ENCODE measurements around the gene DGLUCY. TPM values are rescaled to one million over a fixed set of nuclear protein-coding genes. Genes with fewer than 3 reads are reported as not detected.

Gene DGLUCY
- total and polyA plus RNA-seq, 2 of the 13 experiments (the other 11 are each of a cell fraction or from before 2014, with no cell fraction given): 14.8 to 36.3 TPM

- WGBS (ENCODE audit: low lambda C conversion rate): 24% methylated on average over 4 of the region's 4 CpGs
- Histone ChIP-seq H3K27me3 (ENCODE audit: control insufficient read depth in 1 of 2, insufficient read depth in 2 of 2, low read length in 2 of 2) (peaks cover 1 to 18% of the 10 kb centered on the region in 2 experiments; a peak in 4 of 5 replicates), H3K79me2 (ENCODE audit: insufficient read depth, low read length) (no peaks in the 10 kb centered on the region), H3K4me2 (ENCODE audit: low read depth, low read length) (no peak overlapping the region), H3K9ac (ENCODE audit: insufficient read depth, low read depth, low read length) (no peak overlapping the region), H2AFZ (ENCODE audit: low read length) (no peak overlapping the region), H3K27ac (ENCODE audit: extremely low read length, insufficient read depth, low read length) (no peak overlapping the region), H4K20me1 (ENCODE audit: insufficient read depth, low read length) (no peaks in the 10 kb centered on the region), H3K4me1 (ENCODE audit: insufficient read depth, low read length) (no peaks in the 10 kb centered on the region), H3K4me3 (replicated peaks in 1 of 3; ENCODE audit: insufficient read depth in 1 of 3, low read depth in 2 of 3, low read length in 3 of 3) (no peak overlapping the region), H3K9me3 (ENCODE audit: low read length) (no peaks in the 10 kb centered on the region), H3K36me3 (replicated peaks in 1 of 2; ENCODE audit: control insufficient read depth in 1 of 2, insufficient read depth in 2 of 2, low read length in 2 of 2) (no peaks in the 10 kb centered on the region)
- TF ChIP-seq TBL1XR1 (IDR thresholded peaks at IDR 0.05; ENCODE audit: borderline replicate concordance, low read length, partially characterized antibody) (no peak), BORCS8-MEF2B (CRISPR knock-in tag; IDR thresholded peaks at IDR 0.05) (no peak), FOXP1 (IDR thresholded peaks at IDR 0.05) (no peak), FOXP1 (CRISPR knock-in tag; IDR thresholded peaks at IDR 0.05) (no peak), GTF3A (CRISPR knock-in tag; conservative IDR thresholded peaks at IDR 0.05) (no peak), NFE2L2 (IDR thresholded peaks at IDR 0.05; ENCODE audit: low read length) (no peak), ATF5 (CRISPR knock-in tag; IDR thresholded peaks at IDR 0.05; ENCODE audit: low read depth) (no peak), ZNF33B (CRISPR knock-in tag; IDR thresholded peaks at IDR 0.05) (no peak), GPBP1L1 (CRISPR knock-in tag; IDR thresholded peaks at IDR 0.05) (no peak), CBX1 (IDR thresholded peaks at IDR 0.05; ENCODE audit: low read depth) (no peak), THAP8 (CRISPR knock-in tag; IDR thresholded peaks at IDR 0.05; ENCODE audit: borderline replicate concordance) (no peak)
- no TSS peak for BruUV-seq (replicated peaks)
- FAIRE-seq: no peak
- in situ Hi-C loops (cut with HindIII; ENCODE audit: extremely low pct_ligation_motif_present, low pct_unique_long_range_greater_than_20kb): no loop called here
- intact Hi-C loops (cut with micrococcal nuclease; ENCODE audit: unreplicated experiment): no loop called here
- no peak for ATAC-seq
- ChIA-PET POLR2A (no interaction called here), CTCF (ENCODE audit: low intra/inter-chr PET ratio, low total read pairs) (no interaction called here)
- no peak for DNase-seq (ENCODE audit: low spot score)
Measured at GRCh38 chr14:91242635-91243034, 128.8 kb downstream of the DGLUCY start.

Data from HepG2 (cell line).